Measurements from ENCODE around the gene SLC66A1. TPM values are rescaled to one million over a fixed set of nuclear protein-coding genes. Genes with fewer than 3 reads are reported as not detected.

SLC66A1 gene
- total and polyA plus RNA-seq, 9 of the 15 experiments (the other 6 are each of a cell fraction or from before 2014, with no cell fraction given), result 1.2 to 40.8 (median 18.6) TPM

GRCh38 chr1:19300211-19300610 lies 11.9 kb upstream of the SLC66A1 start (continued):
- 0 out of 2 replicates have a peak, but pooled peaks have one; percentile 29 for TF ChIP-seq ZNF644 (tag; IDR thresholded peaks at IDR 0.05; ENCODE audit: low read depth)
- no peak for TF ChIP-seq RERE (CRISPR knock-in tag; IDR thresholded peaks at IDR 0.05; ENCODE audit: borderline replicate concordance)
- no peak for TF ChIP-seq ZNF384 (IDR thresholded peaks at IDR 0.05; ENCODE audit: low read depth, low read length)
- TF ChIP-seq ZNF133 (CRISPR knock-in tag; IDR thresholded peaks at IDR 0.05), result no peak
- TF ChIP-seq HDAC2 (IDR thresholded peaks at IDR 0.05), result no peak
- TF ChIP-seq ZBTB26 (CRISPR knock-in tag; IDR thresholded peaks at IDR 0.05), result no peak
- peak in 1 of 2 experiments; percentile 52; a peak in 1 of 4 replicates for TF ChIP-seq SIN3A (IDR thresholded peaks at IDR 0.05; ENCODE audit: borderline replicate concordance in 2 of 2, control insufficient read depth in 1 of 2, low read depth in 2 of 2, low read length in 2 of 2)
- no peak for TF ChIP-seq NFIC (IDR thresholded peaks at IDR 0.05)
- no peak for TF ChIP-seq ARID3A (IDR thresholded peaks at IDR 0.05; ENCODE audit: borderline replicate concordance, low read depth, low read length)
- no peak for TF ChIP-seq ILK (tag; IDR thresholded peaks at IDR 0.05; ENCODE audit: borderline replicate concordance, low read depth)
- peak; percentile 29; the same call in 1 of the 2 replicates for TF ChIP-seq TEAD4 (IDR thresholded peaks at IDR 0.05; ENCODE audit: low read length)
- no peak for TF ChIP-seq TEAD4 (CRISPR knock-in tag; IDR thresholded peaks at IDR 0.05; ENCODE audit: borderline replicate concordance)
- TF ChIP-seq E2F4 (CRISPR knock-in tag; IDR thresholded peaks at IDR 0.05; ENCODE audit: low read depth), result no peak
- TF ChIP-seq NCOA1 (IDR thresholded peaks at IDR 0.05; ENCODE audit: low read depth), result no peak
- TF ChIP-seq GTF3C2 (IDR thresholded peaks at IDR 0.05; ENCODE audit: borderline replicate concordance, extremely low read depth, insufficient read length), result no peak

Measured in K562 (cell line).